ENCODE data around the gene OGFR.

- TF ChIP-seq BHLHE40 (IDR thresholded peaks at IDR 0.05; ENCODE audit: borderline replicate concordance) (no peak), PKNOX1 (IDR thresholded peaks at IDR 0.05) (no peak), ELF4 (IDR thresholded peaks at IDR 0.05) (no peak), ARNT (IDR thresholded peaks at IDR 0.05) (no peak), FOXK2 (IDR thresholded peaks at IDR 0.05) (no peak)
Measured at GRCh38 chr20:62825986-62826645, 21.5 kb downstream of the OGFR start.

Measured in HEK293T (cell line).